ENCODE data around the gene HM13. TPM values are rescaled to one million over a fixed set of nuclear protein-coding genes. Genes with fewer than 3 reads are reported as not detected.

HM13 gene
- total and polyA plus RNA-seq, 9 of the 15 experiments (the other 6 are each of a cell fraction or from before 2014, with no cell fraction given), result 7.7 to 136 (median 74.5) TPM

DNA sequence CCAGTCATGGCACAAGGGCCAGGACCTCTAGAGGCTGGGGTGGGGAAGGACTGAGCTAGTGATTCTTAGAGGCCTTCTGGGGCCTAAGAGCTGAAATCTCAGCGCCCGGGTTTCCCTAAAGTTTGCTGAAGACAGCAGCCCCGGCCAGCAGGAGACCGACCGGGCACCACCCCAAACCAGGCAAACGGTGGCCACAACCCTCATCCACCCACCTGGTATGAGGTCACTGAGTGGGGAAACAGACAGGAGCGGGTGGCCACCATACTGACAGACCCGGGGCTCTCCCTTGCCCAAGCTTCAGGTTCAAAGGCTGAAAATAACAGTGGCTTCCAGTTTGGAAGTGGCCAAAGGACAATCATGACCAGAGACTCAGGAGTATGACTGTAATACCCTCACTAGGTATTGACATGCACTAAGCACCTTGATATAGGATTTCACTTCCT, 55.8 kb downstream of the HM13 start:
- Histone ChIP-seq H3K4me1 (replicated peaks in 1 of 2; ENCODE audit: control insufficient read depth in 2 of 2, insufficient read depth in 2 of 2, low read length in 2 of 2) (peaks cover 15 to 63% of the 10 kb centered on the region in 2 experiments; a peak in 4 of 5 replicates), H3K9me1 (ENCODE audit: control insufficient read depth, insufficient read depth, low read length) (no peaks in the 10 kb centered on the region), H3K4me3 (no peak overlapping the region), H3K79me2 (ENCODE audit: control insufficient read depth, insufficient read depth, low read length) (peaks cover 19% of the 10 kb centered on the region), H3K9me3 (replicated peaks; ENCODE audit: control insufficient read depth, insufficient read depth, low read depth, low read length) (no peaks in the 10 kb centered on the region), H2AFZ (ENCODE audit: low read depth, low read length) (no peak overlapping the region), H3K4me2 (ENCODE audit: insufficient read depth, low read length) (no peak overlapping the region), H3K27me3 (ENCODE audit: control insufficient read depth in 2 of 2, insufficient read depth in 2 of 2, low read length in 2 of 2) (no peaks in the 10 kb centered on the region), H3K9ac (ENCODE audit: insufficient read depth in 1 of 2, low read depth in 2 of 2, low read length in 2 of 2) (0 out of 4 replicates have a peak overlapping the region, but pooled peaks of 1 of the 2 experiments have one; percentile 30), H3K36me3 (ENCODE audit: control insufficient read depth, insufficient read depth, low read length) (peaks cover 58% of the 10 kb centered on the region; the same call in 2 of the 3 replicates), H4K20me1 (replicated peaks; ENCODE audit: control insufficient read depth, insufficient read depth, low read length) (no peaks in the 10 kb centered on the region), H3K27ac (ENCODE audit: extremely low read depth, low read depth, low read length) (peak overlapping the region; percentile 8; the same call in 1 of the 3 replicates)
- no peak for DNase-seq (ENCODE audit: extremely low read depth in 1 of 4, low spot score in 3 of 4)
- no peak for ATAC-seq
- BruUV-seq (replicated peaks), result no TSS peak
- 66% methylated on average over 8 of the region's 8 CpGs for WGBS (ENCODE audit: insufficient coverage, low coverage, missing lambda C conversion rate)
- in situ Hi-C loops (cut with MboI) (loop anchor here (5.0 kb wide), 1 partner anchor 157 kb away; no protein-coding TSS in a partner anchor), intact Hi-C loops (cut with micrococcal nuclease) (no loop called here)
- TF ChIP-seq, protein P1, sequence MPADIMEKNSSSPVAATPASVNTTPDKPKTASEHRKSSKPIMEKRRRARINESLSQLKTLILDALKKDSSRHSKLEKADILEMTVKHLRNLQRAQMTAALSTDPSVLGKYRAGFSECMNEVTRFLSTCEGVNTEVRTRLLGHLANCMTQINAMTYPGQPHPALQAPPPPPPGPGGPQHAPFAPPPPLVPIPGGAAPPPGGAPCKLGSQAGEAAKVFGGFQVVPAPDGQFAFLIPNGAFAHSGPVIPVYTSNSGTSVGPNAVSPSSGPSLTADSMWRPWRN (IDR thresholded peaks at IDR 0.05; ENCODE audit: low read depth), result no peak
- TF ChIP-seq, protein P2, sequence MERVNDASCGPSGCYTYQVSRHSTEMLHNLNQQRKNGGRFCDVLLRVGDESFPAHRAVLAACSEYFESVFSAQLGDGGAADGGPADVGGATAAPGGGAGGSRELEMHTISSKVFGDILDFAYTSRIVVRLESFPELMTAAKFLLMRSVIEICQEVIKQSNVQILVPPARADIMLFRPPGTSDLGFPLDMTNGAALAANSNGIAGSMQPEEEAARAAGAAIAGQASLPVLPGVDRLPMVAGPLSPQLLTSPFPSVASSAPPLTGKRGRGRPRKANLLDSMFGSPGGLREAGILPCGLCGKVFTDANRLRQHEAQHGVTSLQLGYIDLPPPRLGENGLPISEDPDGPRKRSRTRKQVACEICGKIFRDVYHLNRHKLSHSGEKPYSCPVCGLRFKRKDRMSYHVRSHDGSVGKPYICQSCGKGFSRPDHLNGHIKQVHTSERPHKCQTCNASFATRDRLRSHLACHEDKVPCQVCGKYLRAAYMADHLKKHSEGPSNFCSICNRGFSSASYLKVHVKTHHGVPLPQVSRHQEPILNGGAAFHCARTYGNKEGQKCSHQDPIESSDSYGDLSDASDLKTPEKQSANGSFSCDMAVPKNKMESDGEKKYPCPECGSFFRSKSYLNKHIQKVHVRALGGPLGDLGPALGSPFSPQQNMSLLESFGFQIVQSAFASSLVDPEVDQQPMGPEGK (CRISPR knock-in tag; IDR thresholded peaks at IDR 0.05; ENCODE audit: borderline replicate concordance), result no peak
- TF ChIP-seq FOXP1 (CRISPR knock-in tag; IDR thresholded peaks at IDR 0.05) (0 out of 2 replicates have a peak, but pooled peaks have one; percentile 31), ZNF12 (CRISPR knock-in tag; IDR thresholded peaks at IDR 0.05) (0 out of 2 replicates have a peak, but pooled peaks have one; percentile 33), POLR2G (IDR thresholded peaks at IDR 0.05; ENCODE audit: low read depth, low read length) (0 out of 2 replicates have a peak, but pooled peaks have one; percentile 28), HMG20B (CRISPR knock-in tag; IDR thresholded peaks at IDR 0.05) (no peak), EGR1 (conservative IDR thresholded peaks at IDR 0.05) (0 out of 2 replicates have a peak, but pooled peaks have one; percentile 4), YBX1 (IDR thresholded peaks at IDR 0.05) (no peak), SMAD1 (IDR thresholded peaks at IDR 0.05; ENCODE audit: low read depth, low read length, partially characterized antibody) (no peak), RBM22 (IDR thresholded peaks at IDR 0.05; ENCODE audit: low read depth, low read length, poor library complexity, severe bottlenecking) (peak; percentile 53)
- TF ChIP-seq, protein P3, sequence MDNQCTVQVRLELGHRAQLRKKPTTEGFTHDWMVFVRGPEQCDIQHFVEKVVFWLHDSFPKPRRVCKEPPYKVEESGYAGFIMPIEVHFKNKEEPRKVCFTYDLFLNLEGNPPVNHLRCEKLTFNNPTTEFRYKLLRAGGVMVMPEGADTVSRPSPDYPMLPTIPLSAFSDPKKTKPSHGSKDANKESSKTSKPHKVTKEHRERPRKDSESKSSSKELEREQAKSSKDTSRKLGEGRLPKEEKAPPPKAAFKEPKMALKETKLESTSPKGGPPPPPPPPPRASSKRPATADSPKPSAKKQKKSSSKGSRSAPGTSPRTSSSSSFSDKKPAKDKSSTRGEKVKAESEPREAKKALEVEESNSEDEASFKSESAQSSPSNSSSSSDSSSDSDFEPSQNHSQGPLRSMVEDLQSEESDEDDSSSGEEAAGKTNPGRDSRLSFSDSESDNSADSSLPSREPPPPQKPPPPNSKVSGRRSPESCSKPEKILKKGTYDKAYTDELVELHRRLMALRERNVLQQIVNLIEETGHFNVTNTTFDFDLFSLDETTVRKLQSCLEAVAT (IDR thresholded peaks at IDR 0.05), result no peak
- TF ChIP-seq, protein P4, sequence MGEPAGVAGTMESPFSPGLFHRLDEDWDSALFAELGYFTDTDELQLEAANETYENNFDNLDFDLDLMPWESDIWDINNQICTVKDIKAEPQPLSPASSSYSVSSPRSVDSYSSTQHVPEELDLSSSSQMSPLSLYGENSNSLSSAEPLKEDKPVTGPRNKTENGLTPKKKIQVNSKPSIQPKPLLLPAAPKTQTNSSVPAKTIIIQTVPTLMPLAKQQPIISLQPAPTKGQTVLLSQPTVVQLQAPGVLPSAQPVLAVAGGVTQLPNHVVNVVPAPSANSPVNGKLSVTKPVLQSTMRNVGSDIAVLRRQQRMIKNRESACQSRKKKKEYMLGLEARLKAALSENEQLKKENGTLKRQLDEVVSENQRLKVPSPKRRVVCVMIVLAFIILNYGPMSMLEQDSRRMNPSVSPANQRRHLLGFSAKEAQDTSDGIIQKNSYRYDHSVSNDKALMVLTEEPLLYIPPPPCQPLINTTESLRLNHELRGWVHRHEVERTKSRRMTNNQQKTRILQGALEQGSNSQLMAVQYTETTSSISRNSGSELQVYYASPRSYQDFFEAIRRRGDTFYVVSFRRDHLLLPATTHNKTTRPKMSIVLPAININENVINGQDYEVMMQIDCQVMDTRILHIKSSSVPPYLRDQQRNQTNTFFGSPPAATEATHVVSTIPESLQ (CRISPR knock-in tag; IDR thresholded peaks at IDR 0.05), result no peak
- TF ChIP-seq, protein P5, sequence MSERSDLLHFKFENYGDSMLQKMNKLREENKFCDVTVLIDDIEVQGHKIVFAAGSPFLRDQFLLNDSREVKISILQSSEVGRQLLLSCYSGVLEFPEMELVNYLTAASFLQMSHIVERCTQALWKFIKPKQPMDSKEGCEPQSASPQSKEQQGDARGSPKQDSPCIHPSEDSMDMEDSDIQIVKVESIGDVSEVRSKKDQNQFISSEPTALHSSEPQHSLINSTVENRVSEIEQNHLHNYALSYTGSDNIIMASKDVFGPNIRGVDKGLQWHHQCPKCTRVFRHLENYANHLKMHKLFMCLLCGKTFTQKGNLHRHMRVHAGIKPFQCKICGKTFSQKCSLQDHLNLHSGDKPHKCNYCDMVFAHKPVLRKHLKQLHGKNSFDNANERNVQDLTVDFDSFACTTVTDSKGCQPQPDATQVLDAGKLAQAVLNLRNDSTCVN (CRISPR knock-in tag; IDR thresholded peaks at IDR 0.05), result no peak
- ChIA-PET POLR2A (interaction anchor here (0.6 to 5.9 kb wide), 9 partner anchors 8 to 148 kb away, joined by 3 to 73 read pairs (median 3); partner anchors contain the start of gene ID1), CTCF (ENCODE audit: low intra/inter-chr PET ratio) (interaction anchor here (0.8 to 2.6 kb wide), 3 partner anchors 11 to 43 kb away, joined by 5 to 46 read pairs (median 7); no protein-coding TSS in a partner anchor)
- no peak for FAIRE-seq
